LNCaP clone FGC (cell line): Measurements from ENCODE around the gene SMYD2.
A peak's percentile ranks its signal among the peaks of the same experiment; 100 is the strongest.

ENCODE experiments used
- DNase-seq: peaks from one replicate; pipeline ENCODE4 v3.0.0-alpha.2; 2011; ENCODE audit warnings: low read depth
- H3K4me3 ChIP-seq: 2 replicates; pipeline ENCODE4 v1.5.1; 2011; ENCODE audit warnings: mild to moderate bottlenecking, low read depth, low read length, control low read depth
- TF ChIP-seq, protein P1 (sequence below): IDR thresholded peaks from 2 replicates; pipeline ENCODE4 v1.5.1; 2012; ENCODE audit warnings: mild to moderate bottlenecking; ENCODE audit not compliant: control insufficient read depth, insufficient read depth; ENCODE audit errors: extremely low read depth

The SMYD2 gene

DNA sequence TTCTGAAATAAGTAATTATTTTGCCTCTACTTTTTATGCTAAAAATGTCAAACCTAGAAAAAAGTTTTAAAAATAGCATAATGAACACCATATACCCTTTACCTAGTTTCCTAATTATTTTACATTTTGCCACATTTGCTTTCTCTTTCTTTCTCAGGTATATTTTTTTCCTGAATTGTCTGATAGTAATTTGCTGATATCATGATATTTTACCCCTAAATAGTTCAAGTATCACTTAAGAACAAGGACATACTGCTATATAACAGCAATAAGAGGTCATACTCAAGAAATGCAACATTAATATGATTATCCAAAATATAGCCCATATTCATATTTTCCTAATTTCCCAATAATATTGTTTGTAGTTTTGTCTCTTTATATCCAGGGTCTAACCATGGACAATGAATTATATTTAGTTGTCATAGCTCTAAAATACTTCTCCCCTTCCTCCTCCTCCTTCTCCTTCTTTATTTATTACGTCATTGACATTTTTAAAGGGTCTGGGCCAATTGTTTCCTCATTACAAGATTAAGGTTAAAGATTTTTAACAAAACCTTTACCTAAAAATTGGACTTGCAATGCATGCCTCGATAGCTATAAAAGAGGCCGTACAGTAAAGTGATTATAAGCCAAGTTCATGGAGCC lies 20.3 kb upstream of the SMYD2 start:
- DNase-seq = no peak
- TF ChIP-seq, protein P1, sequence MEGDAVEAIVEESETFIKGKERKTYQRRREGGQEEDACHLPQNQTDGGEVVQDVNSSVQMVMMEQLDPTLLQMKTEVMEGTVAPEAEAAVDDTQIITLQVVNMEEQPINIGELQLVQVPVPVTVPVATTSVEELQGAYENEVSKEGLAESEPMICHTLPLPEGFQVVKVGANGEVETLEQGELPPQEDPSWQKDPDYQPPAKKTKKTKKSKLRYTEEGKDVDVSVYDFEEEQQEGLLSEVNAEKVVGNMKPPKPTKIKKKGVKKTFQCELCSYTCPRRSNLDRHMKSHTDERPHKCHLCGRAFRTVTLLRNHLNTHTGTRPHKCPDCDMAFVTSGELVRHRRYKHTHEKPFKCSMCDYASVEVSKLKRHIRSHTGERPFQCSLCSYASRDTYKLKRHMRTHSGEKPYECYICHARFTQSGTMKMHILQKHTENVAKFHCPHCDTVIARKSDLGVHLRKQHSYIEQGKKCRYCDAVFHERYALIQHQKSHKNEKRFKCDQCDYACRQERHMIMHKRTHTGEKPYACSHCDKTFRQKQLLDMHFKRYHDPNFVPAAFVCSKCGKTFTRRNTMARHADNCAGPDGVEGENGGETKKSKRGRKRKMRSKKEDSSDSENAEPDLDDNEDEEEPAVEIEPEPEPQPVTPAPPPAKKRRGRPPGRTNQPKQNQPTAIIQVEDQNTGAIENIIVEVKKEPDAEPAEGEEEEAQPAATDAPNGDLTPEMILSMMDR = no peak
- no peak overlapping the region for H3K4me3 ChIP-seq

DNA sequence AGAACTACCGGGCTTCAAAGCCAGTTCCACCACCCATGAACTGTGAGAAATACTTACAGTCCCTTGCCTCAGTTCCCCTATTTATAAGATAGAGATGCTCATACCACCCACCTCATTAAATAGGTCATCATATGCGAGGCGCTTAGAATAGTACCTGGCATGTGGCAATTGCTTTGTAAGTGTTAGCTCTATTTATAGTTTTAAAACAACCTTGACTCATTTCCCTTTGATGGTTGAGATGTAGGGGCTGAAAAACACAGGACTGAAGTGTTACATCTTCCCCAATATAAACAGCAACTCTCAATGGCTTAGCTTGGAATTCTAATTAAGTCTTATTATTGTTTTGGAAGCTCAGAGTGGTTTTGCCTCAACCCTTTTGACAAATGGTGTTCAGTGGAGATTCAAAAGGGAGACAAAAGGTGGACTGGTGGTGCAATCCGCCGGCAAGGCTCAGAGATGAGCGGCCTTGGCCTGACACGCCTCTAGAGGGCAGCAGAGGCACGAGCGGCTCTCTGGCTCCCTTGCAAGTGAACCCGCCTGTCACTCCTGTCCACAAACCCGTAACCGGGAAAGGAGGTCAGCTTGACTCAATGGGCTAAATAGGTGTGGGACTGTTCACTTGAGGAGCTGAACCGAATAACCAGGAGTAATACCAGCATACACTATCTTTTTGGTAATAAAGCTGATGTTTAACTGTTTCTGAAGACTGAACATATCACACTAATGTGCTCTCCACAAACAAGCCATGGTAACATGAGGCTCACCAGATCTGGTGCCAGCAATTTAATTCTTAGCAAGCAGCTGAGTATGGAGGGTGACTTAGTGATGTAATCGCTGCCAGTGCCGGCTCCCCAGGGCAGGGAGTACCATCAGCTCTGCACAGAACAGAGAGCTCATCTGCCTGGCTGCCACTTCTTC lies 19.5 kb upstream of the SMYD2 start:
- H3K4me3 ChIP-seq = no peak overlapping the region
- TF ChIP-seq, protein P1 = peak; percentile 95
- no peak for DNase-seq

DNA sequence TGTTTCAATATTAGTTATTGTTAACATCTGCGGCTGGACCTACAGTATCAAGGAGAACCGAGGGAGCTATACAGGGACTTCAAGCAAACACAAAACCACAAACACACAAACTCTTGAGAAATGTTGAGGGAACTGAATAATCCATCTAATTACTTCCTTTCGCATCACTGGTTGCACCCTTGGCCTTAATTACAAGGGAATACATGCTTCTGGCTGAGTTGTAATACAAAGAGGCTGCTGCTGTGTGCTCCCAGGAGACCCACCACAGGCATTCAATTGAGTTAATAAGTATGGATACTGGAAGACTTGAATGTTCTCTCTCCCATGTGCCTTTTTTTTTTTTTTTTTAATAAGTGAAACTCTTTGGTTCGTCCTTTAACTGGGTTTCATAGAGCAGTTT lies 16.8 kb upstream of the SMYD2 start:
- H3K4me3 ChIP-seq = no peak overlapping the region

DNA sequence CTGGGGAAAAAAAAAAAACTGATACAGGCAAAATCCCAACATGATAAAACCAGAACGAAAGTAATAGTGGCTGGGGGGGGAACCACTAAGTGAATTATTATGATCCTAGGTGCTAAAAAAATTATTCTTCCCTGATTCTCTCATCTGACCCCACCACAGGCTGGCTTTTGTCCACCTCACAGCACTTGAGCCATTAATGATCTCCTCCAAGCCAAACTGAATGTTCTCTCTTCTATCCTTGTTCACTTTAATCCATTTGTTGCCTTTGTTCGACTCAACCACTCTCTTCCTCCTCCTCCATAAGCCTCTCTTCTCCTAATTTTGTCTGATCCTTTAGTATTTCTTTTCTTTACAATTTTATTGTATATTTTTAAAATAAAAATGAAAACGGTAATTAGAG lies 16.0 kb upstream of the SMYD2 start:
- TF ChIP-seq, protein P1 = no peak
- DNase-seq = no peak
- H3K4me3 ChIP-seq = no peak overlapping the region

More for the DNA sequence above, 16.8 kb upstream of the SMYD2 start:
- TF ChIP-seq, protein P1 = no peak
- DNase-seq = no peak

DNA sequence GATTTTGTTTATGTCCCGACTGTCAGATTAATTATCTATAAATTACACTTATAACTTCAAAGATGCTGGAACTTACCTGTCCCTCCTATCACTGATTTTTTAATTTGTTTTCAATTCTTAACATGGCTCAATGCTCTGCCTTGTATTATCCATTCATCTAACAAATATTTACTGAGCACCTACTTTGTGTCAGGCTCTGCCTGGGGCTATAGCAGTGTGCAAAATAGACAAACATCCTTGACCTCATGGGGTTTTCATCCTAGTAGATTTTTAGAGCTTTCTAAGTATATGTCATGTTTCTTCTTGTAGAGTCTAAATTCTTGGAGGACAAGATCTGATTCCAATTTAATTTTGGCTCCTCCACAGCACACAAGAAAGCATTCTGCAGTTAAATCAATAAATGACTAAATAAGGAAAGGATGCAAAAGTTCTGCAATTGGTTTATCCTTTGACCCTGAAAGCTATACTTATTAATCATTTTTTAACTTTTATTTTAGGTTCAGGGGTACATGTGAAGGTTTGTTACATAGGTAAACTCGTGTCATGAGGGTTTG lies 10.8 kb upstream of the SMYD2 start:
- TF ChIP-seq, protein P1 = no peak

GRCh38 chr1:214271174-214271858 lies 9.6 kb upstream of the SMYD2 start:
- H3K4me3 ChIP-seq = no peak overlapping the region
- TF ChIP-seq, protein P1 = peak; percentile 5; the same call in 1 of the 2 replicates
- no peak for DNase-seq

More for the DNA sequence above, 10.8 kb upstream of the SMYD2 start:
- H3K4me3 ChIP-seq = no peak overlapping the region
- no peak for DNase-seq
